GM20000 (cell line): ENCODE results near the gene TNIK.

Experiments
- DNase-seq: peaks from one replicate; pipeline ENCODE4 v3.0.0; 2012; ENCODE audit warnings: low spot score
- CTCF ChIP-seq: IDR thresholded peaks from 2 replicates; pipeline ENCODE4 v1.5.1; 2012; ENCODE audit warnings: mild to moderate bottlenecking, control low read depth; ENCODE audit errors: extremely low read depth, missing control alignments

The TNIK gene

GRCh38 chr3:171065732-171066131, 394.5 kb downstream of the TNIK start:
- no peak for TF ChIP-seq CTCF
- no peak for DNase-seq

- no peak for DNase-seq
- no peak for TF ChIP-seq CTCF
Observed at GRCh38 chr3:171064461-171064860, 395.7 kb downstream of the TNIK start.

GRCh38 chr3:171061749-171062148, 398.5 kb downstream of the TNIK start:
- DNase-seq: no peak
- no peak for TF ChIP-seq CTCF

- no peak for DNase-seq
- TF ChIP-seq CTCF: no peak
Observed at GRCh38 chr3:171059978-171060377, 400.2 kb downstream of the TNIK start.

- DNase-seq: no peak
- no peak for TF ChIP-seq CTCF
Observed at GRCh38 chr3:171058873-171059603, 401.2 kb downstream of the TNIK start.

GRCh38 chr3:171058058-171058457, 402.1 kb downstream of the TNIK start:
- DNase-seq: no peak

GRCh38 chr3:171057072-171057471, 403.1 kb downstream of the TNIK start:
- no peak for TF ChIP-seq CTCF
- no peak for DNase-seq

More at GRCh38 chr3:171058058-171058457, 402.1 kb downstream of the TNIK start:
- no peak for TF ChIP-seq CTCF
